Osteoblast (primary cell): ENCODE results near the gene TBCA. TPM values are rescaled to one million over a fixed set of nuclear protein-coding genes. Genes with fewer than 3 reads are reported as not detected.
"Not testable (repeated sequence)": the region's sequence is repeated elsewhere in the genome, so short reads cannot be mapped to it uniquely, and the experiment has no call there.

ENCODE experiments used
- DNase-seq: peaks from one replicate; pipeline ENCODE4 v3.0.0; 2011; ENCODE audit warnings: low spot score, mixed read lengths; ENCODE audit not compliant: insufficient read length; ENCODE audit errors: missing footprints
- H2AFZ ChIP-seq: 2 replicates; pipeline ENCODE4 v1.6.0; 2011; ENCODE audit warnings: mild to moderate bottlenecking, low read length
- H3K27ac ChIP-seq: 2 replicates; pipeline ENCODE4 v1.5.1; 2011; ENCODE audit warnings: mild to moderate bottlenecking, low read depth, low read length, moderate library complexity
- H3K27me3 ChIP-seq: 2 replicates; pipeline ENCODE4 v1.6.0; 2012; ENCODE audit warnings: mild to moderate bottlenecking, control low read depth, inconsistent platforms, low read length, moderate library complexity; ENCODE audit not compliant: insufficient read depth
- H3K36me3 ChIP-seq: 2 replicates; pipeline ENCODE4 v1.5.1; 2011; ENCODE audit warnings: mild to moderate bottlenecking, low read length, control low read depth, moderate library complexity; ENCODE audit not compliant: insufficient read depth
- H3K4me1 ChIP-seq: 2 replicates; pipeline ENCODE4 v1.5.1; 2011; ENCODE audit warnings: mild to moderate bottlenecking, low read length, control low read depth, moderate library complexity; ENCODE audit not compliant: insufficient read depth
- H3K4me2 ChIP-seq: 2 replicates; pipeline ENCODE4 v1.6.0; 2011; ENCODE audit warnings: mild to moderate bottlenecking, low read length; ENCODE audit not compliant: insufficient read depth
- H3K4me3 ChIP-seq: fragments of 200-600 bp; sonication (generic); 3 replicates; pipeline ENCODE4 v1.5.1; 2012; ENCODE audit warnings: mild to moderate bottlenecking, low read length, inconsistent platforms; ENCODE audit not compliant: insufficient read depth
- H3K79me2 ChIP-seq: 2 replicates; pipeline ENCODE4 v1.6.0; 2012; ENCODE audit warnings: mild to moderate bottlenecking, low read length, control low read depth, inconsistent platforms; ENCODE audit not compliant: insufficient read depth
- H3K9me3 ChIP-seq: 2 replicates; pipeline ENCODE4 v1.5.1; 2011; ENCODE audit warnings: low read depth, low read length, control low read depth
- H4K20me1 ChIP-seq: 2 replicates; pipeline ENCODE4 v1.6.0; 2012; ENCODE audit warnings: mild to moderate bottlenecking, low read length, control low read depth; ENCODE audit not compliant: insufficient read depth
- total RNA-seq: library from RNA; depleted of rRNA; stranded (reverse); fragments of >200 nt; gene quantifications from 2 replicates; pipeline ENCODE4 v1.2.3, GENCODE V29; 2012
- TF ChIP-seq, protein P1 (sequence below): IDR thresholded peaks from 2 replicates; pipeline ENCODE4 v1.5.1; 2011; ENCODE audit warnings: mild to moderate bottlenecking, low read depth, low read length, moderate library complexity; ENCODE audit errors: extremely low read depth

The TBCA gene
- total RNA-seq, 1 donor: 113 TPM

DNA sequence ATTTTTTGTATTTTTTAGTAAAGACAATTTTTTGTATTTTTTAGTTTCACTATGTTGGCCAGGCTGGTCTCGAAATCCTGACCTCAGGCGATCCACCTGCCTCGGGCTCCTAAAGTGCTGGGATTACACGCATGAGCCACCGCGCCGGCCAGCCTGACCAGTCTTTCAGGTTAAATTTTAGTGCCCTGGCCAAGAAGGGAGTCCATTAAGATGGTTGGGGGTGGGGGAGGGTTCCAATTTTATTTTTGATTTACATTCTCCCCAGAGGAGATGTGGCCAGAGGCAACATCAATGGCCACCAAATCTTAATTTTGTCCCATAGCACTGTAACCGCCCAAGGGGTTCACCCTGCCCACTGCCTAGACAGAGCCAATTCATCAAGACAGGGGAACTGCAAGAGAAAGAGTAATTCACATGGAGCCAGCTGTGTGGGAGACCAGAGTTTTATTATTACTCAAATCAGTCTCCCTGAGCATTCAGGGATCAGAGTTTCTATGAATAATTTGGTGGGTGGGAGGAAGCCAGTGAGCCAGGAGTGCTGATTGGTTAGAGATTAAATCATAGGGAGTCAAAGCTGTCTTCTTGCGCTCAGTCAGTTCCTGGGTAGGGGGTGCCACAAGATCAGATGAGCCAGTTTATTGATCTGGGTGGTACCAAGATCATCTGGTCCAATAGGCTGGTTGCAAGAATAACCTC is 24.7 kb downstream of the TBCA start:
- TF ChIP-seq, protein P1, sequence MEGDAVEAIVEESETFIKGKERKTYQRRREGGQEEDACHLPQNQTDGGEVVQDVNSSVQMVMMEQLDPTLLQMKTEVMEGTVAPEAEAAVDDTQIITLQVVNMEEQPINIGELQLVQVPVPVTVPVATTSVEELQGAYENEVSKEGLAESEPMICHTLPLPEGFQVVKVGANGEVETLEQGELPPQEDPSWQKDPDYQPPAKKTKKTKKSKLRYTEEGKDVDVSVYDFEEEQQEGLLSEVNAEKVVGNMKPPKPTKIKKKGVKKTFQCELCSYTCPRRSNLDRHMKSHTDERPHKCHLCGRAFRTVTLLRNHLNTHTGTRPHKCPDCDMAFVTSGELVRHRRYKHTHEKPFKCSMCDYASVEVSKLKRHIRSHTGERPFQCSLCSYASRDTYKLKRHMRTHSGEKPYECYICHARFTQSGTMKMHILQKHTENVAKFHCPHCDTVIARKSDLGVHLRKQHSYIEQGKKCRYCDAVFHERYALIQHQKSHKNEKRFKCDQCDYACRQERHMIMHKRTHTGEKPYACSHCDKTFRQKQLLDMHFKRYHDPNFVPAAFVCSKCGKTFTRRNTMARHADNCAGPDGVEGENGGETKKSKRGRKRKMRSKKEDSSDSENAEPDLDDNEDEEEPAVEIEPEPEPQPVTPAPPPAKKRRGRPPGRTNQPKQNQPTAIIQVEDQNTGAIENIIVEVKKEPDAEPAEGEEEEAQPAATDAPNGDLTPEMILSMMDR: no peak
- no peak overlapping the region for H3K27ac ChIP-seq
- no peaks in the 10 kb centered on the region for H3K36me3 ChIP-seq
- H3K79me2 ChIP-seq: peaks cover 92% of the 10 kb centered on the region
- H3K4me1 ChIP-seq: peaks cover 5% of the 10 kb centered on the region
- no peak overlapping the region for H3K4me3 ChIP-seq
- peaks cover 59% of the 10 kb centered on the region for H4K20me1 ChIP-seq
- H3K4me2 ChIP-seq: no peak overlapping the region
- no peak overlapping the region for H2AFZ ChIP-seq
- H3K9me3 ChIP-seq: no peaks in the 10 kb centered on the region
- DNase-seq: no peak
- H3K27me3 ChIP-seq: no peaks in the 10 kb centered on the region

DNA sequence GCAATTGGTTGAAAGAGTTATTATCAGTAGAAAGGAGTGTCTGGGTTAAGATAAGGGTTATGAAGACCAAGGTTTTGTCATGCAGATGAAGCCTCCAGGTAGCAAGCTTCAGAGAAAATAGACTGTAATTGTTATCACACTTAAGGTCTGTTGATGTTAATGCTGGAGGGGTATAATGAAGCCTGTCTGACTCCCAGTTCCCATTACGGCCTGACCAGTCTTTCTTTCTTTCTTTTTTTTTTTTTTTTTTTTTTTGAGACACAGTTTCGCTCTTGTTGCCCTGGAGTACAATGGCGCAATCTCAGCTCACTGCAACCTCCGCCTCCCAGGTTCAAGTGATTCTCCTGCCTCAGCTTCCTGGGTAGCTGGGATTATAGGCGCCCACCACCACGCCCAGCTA is 25.2 kb downstream of the TBCA start:
- H3K4me3 ChIP-seq, H3K9me3 ChIP-seq, H3K27ac ChIP-seq, H2AFZ ChIP-seq, H3K27me3 ChIP-seq, H3K4me1 ChIP-seq, H3K36me3 ChIP-seq, H3K4me2 ChIP-seq, DNase-seq: not testable (repeated sequence)
- H4K20me1 ChIP-seq: peaks cover 55% of the 10 kb centered on the region
- H3K79me2 ChIP-seq: peaks cover 90% of the 10 kb centered on the region

DNA sequence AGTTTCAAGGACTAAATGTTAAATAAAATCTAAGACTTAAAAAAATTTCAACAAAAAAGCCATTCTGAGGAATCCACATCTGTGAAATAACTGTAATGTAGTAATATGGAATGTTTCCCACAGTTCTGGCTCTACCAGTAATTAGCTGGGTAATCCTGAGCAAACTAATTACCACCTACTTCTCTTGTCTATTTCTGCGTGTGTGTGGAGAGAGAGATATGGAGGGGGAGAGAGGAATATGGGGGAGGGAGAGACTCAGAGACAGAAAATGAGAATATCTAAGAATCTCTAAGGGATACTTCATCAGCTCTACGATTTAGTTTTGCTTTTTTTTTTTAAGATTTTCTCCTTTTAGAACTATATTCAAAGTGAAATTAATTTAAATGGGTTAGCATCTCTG is 28.0 kb downstream of the TBCA start:
- Histone ChIP-seq H3K27me3 (no peaks in the 10 kb centered on the region), H3K4me3 (no peak overlapping the region), H2AFZ (no peak overlapping the region), H3K4me1 (no peaks in the 10 kb centered on the region), H4K20me1 (peaks cover 51% of the 10 kb centered on the region), H3K36me3 (no peaks in the 10 kb centered on the region), H3K79me2 (peaks cover 90% of the 10 kb centered on the region), H3K4me2 (no peak overlapping the region), H3K9me3 (no peaks in the 10 kb centered on the region), H3K27ac (no peak overlapping the region)
- no peak for DNase-seq
- TF ChIP-seq, protein P1: no peak

DNA sequence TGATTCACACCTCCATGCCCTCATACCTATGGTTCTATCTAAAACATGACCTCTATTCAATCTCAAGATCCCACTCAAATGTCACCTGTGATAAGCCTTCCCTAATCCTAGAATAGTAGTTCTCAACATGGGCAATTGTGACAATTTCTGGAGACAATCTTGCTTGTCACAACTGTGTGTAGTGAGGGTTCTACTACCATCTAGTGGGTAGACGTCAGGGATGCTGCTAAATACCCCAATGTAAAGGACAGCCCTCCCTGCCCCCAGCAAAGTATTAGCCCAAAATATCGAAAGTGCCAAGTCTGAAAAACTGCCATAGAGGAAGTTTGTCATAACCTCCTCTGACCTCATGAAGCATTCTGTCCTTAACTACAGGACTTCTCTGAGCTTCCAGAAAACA is 32.0 kb downstream of the TBCA start:
- TF ChIP-seq, protein P1: no peak
- Histone ChIP-seq H3K4me1 (no peaks in the 10 kb centered on the region), H3K4me3 (no peak overlapping the region)

More for the DNA sequence above, 32.0 kb downstream of the TBCA start:
- DNase-seq: no peak
- no peaks in the 10 kb centered on the region for H3K9me3 ChIP-seq
- H3K36me3 ChIP-seq: no peaks in the 10 kb centered on the region
- H3K79me2 ChIP-seq: peaks cover 93% of the 10 kb centered on the region
- H4K20me1 ChIP-seq: peaks cover 48% of the 10 kb centered on the region
- no peak overlapping the region for H3K4me2 ChIP-seq
- H3K27ac ChIP-seq: no peak overlapping the region
- no peaks in the 10 kb centered on the region for H3K27me3 ChIP-seq
- H2AFZ ChIP-seq: no peak overlapping the region
